ENCODE measurements around the gene RFC3. TPM values are rescaled to one million over a fixed set of nuclear protein-coding genes. Genes with fewer than 3 reads are reported as not detected.

Gene RFC3
- polyA plus RNA-seq, 10 donors = 10.9 to 19.1 (median 13.9) TPM

- no peak for DNase-seq
Measured at GRCh38 chr13:33865945-33866344, 48.0 kb downstream of the RFC3 start.

GRCh38 chr13:33867472-33867871, 49.5 kb downstream of the RFC3 start:
- DNase-seq = no peak

GRCh38 chr13:33868343-33868994, 50.5 kb downstream of the RFC3 start:
- no peak for DNase-seq

GRCh38 chr13:33869005-33869404, 51.1 kb downstream of the RFC3 start:
- DNase-seq = no peak

GRCh38 chr13:33870046-33870668, 52.2 kb downstream of the RFC3 start:
- no peak for DNase-seq

- no peak for DNase-seq
Measured at GRCh38 chr13:33871207-33872004, 53.5 kb downstream of the RFC3 start.

- no peak for DNase-seq
Measured at GRCh38 chr13:33872005-33872351, 54.0 kb downstream of the RFC3 start.

GRCh38 chr13:33873251-33873908, 55.4 kb downstream of the RFC3 start:
- no peak for DNase-seq

- DNase-seq = no peak
Measured at GRCh38 chr13:33874871-33875270, 56.9 kb downstream of the RFC3 start.

GRCh38 chr13:33875618-33876401, 57.9 kb downstream of the RFC3 start:
- peak; percentile 15 to 28 (median 19) for DNase-seq

- no peak for DNase-seq
Measured at GRCh38 chr13:33876716-33877394, 58.9 kb downstream of the RFC3 start.

GRCh38 chr13:33879118-33879517, 61.2 kb downstream of the RFC3 start:
- no peak for DNase-seq

- DNase-seq = no peak
Measured at GRCh38 chr13:33882804-33883203, 64.9 kb downstream of the RFC3 start.

GRCh38 chr13:33884531-33885220, 66.7 kb downstream of the RFC3 start:
- DNase-seq = no peak
